ENCODE measurements around the gene NAA38.
"Not testable (repeated sequence)": the region's sequence is repeated elsewhere in the genome, so short reads cannot be mapped to it uniquely, and the experiment has no call there.

The NAA38 gene

DNA sequence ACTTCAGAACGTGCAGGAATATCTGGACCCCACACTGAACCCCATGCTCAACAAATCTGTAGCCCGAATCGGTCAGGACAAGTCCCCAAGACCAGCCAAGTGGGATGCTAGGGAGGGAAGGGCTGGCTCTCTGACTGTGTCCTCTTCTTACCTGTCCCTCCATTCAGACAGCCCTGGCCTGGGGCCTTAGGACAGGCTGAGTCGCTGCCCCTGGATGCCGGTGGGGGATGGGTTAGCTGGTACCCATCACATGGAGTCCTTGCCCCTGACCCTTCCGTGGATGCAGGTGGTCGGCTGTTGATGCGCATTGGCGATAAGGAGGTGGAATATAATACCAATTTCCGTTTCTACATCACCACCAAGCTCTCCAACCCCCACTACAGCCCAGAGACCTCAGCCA lies 39.3 kb downstream of the NAA38 start:
- Histone ChIP-seq H3K27ac (no peak overlapping the region), H3K4me3 (no peak overlapping the region)
- DNase-seq (ENCODE audit: low spot score) = no peak
- TF ChIP-seq, protein P1, sequence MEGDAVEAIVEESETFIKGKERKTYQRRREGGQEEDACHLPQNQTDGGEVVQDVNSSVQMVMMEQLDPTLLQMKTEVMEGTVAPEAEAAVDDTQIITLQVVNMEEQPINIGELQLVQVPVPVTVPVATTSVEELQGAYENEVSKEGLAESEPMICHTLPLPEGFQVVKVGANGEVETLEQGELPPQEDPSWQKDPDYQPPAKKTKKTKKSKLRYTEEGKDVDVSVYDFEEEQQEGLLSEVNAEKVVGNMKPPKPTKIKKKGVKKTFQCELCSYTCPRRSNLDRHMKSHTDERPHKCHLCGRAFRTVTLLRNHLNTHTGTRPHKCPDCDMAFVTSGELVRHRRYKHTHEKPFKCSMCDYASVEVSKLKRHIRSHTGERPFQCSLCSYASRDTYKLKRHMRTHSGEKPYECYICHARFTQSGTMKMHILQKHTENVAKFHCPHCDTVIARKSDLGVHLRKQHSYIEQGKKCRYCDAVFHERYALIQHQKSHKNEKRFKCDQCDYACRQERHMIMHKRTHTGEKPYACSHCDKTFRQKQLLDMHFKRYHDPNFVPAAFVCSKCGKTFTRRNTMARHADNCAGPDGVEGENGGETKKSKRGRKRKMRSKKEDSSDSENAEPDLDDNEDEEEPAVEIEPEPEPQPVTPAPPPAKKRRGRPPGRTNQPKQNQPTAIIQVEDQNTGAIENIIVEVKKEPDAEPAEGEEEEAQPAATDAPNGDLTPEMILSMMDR (IDR thresholded peaks at IDR 0.05) = no peak

DNA sequence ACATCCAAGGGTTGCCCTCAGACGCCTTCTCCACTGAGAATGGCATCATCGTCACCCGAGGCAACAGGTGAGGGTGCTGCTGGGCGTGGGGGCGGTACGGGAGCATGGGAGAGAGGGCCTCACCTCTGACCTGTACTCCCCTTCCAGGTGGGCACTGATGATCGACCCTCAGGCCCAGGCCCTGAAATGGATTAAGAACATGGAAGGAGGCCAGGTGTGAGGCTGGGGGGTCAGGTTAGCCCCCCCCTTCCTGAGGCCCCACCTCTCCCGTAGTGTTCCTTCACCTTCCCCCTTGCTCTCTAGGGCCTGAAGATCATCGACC lies 39.8 kb downstream of the NAA38 start:
- no peak overlapping the region for H3K4me3 ChIP-seq
- H3K27ac ChIP-seq = no peak overlapping the region
- no peak for DNase-seq (ENCODE audit: low spot score)
- TF ChIP-seq, protein P1 (IDR thresholded peaks at IDR 0.05) = no peak

DNA sequence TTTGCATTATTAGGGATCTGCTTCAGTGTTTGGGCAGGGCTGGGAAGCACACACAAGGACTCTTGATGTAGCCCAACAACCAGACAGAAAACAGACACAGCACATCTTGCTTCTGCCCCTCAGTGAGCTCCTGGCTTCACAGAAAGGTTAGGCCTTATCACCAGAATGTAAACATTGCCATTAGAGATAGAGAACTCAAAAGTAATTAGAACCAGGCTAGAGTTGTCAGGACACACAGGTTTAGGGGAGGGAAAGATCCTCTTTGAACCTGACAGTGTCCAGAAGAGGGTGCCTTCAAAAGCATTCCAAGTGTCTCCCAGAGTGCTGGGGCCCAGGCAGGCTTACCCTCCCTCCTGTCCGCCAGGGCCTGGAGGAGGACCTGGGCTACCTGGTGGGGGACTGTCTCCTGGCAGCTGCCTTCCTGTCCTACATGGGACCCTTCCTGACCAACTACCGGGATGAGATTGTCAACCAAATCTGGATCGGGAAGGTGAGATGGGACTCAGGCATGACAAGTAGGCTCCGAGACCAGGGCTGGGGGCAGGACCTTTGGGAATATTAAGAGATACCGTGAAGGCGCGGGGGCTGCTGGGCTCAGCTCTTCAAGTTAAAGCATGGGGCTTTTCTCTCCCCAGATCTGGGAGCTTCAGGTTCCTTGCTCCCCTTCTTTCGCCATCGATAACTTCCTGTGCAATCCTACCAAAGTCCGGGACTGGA lies 40.3 kb downstream of the NAA38 start:
- Histone ChIP-seq H3K27ac (no peak overlapping the region), H3K4me3 (no peak overlapping the region)
- no peak for DNase-seq (ENCODE audit: low spot score)
- TF ChIP-seq, protein P1 (IDR thresholded peaks at IDR 0.05) = no peak

DNA sequence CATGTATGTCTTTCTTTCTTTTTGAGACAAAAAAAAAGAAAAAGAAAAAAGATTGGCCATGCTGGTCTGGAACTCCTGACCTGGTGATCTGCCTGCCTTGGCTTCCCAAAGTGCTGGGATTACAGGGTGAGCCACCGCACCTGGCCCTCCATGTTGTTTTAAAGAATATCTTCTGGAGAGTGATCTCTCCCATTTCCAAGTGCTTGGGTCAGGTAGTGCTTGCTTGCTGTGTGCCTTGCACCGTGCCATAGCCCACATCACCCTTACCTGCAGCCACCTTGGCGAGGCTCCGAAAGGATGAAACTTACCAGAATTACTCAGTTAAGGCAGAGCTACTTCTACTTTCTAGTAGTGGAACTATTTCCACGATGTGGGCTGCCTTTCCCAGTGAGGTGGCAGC lies 42.4 kb downstream of the NAA38 start:
- TF ChIP-seq, protein P1 (IDR thresholded peaks at IDR 0.05) = no peak

DNA sequence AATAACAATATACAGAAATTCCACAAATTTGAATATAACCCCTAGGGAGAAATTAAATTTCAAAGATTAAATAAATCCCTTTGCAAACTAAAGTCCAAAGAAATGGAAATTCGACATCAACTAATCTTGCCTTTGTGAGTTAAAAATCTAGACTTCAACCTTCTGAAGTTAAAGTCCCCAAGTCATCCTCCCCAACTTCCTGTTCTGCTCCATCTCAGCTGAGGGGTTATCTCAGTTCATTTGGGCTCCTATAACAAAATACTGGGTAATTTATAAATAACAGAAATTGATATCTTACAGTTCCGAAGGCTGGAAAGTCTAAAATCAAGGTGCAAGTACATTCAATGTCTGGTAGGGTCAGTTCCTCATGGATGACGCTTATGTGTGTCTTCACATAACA lies 46.1 kb downstream of the NAA38 start:
- TF ChIP-seq, protein P1 (IDR thresholded peaks at IDR 0.05) = no peak
- no peak for DNase-seq (ENCODE audit: low spot score)
- Histone ChIP-seq H3K27ac (no peak overlapping the region), H3K4me3 (no peak overlapping the region)

More for the DNA sequence above, 42.4 kb downstream of the NAA38 start:
- DNase-seq (ENCODE audit: low spot score) = no peak
- no peak overlapping the region for H3K27ac ChIP-seq
- no peak overlapping the region for H3K4me3 ChIP-seq

DNA sequence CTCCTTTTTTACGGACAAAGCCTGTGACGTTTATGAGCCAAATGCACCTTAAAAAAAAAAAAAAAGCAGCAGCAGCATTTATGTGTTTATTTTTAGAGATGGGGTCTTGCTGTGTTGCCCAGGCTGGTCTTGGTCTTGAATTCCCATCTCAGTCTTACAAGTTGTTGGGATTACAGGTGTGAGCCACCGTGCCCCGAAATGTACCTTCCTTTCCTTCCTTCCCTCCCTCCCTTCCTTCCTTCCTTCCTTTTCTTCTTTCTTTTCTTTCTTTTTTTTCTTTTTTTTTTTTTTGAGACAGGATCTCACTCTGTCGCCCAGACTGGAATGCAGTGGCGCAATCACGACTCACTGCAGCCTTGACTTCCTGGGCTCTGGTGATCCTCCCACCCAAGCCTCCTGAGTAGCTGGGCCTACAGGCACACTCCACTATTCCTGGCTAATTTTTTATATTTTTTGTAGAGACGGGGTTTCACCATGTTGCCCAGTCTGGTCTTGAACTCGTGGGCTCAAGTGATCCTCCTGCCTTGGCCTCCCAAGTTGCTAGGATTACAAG lies 47.5 kb downstream of the NAA38 start:
- not testable (repeated sequence) for H3K27ac ChIP-seq; DNase-seq (ENCODE audit: low spot score); H3K4me3 ChIP-seq

DNA sequence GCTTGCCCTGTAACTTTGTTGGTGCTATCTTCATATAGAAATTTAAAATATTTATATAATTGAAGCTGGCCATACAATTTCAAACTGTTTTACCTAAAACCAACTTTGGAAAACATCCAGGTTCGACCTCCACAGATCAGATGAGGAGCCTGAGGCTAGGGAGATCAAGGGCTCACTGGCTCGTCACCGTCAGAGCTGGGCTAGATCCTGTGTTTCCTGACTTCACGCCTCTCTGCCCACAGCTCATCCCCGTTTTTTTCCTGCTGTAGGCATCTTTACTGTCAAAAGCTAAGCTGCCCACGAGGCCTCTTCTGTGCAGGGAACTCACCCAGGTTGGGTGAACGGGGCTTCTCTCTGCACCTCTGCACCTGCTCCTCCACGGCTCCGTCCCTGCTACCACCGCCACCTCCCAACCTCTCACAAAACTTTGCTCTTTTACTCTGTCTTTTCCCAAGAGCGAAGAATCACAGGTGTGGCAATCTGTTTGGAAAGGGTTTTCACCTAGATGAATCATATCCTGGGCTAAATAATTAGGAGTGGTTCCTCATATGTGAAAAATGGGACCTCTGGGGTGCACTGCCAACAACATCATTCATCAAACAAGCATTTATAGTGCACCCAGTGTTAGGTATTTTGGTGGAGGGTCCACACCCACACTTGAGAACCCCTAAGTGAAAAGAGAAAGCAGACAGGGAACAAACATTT lies 48.1 kb downstream of the NAA38 start:
- DNase-seq (ENCODE audit: low spot score) = no peak
- Histone ChIP-seq H3K27ac (no peak overlapping the region), H3K4me3 (no peak overlapping the region)
- TF ChIP-seq, protein P1 (IDR thresholded peaks at IDR 0.05) = no peak
